ENCODE data around the gene LHX3. TPM values are rescaled to one million over a fixed set of nuclear protein-coding genes. Genes with fewer than 3 reads are reported as not detected.

LHX3 gene
- total RNA-seq, 1 experiment from 2014 or later, result not detected

DNA sequence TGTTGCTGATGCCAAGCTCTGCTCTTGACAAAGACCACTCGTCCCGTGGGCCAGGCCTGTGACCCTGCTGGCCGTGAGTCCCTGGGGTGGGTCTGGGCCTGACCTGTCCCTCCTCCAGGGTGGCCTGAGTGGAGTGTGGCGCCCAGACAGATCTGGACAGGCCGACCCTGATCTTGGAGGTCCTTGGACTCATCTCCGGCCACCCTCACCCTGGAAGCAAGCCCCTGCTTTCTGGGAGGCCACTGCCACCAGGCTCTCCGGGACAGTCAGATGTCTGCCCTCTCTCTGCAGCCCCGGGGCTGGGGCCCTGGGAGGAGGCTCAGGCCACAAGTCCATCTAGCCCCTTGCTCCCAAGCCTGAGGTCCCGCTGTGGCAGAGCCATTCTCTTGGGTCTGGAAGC is 55.1 kb downstream of the LHX3 start:
- H3K4me1 ChIP-seq (ENCODE audit: insufficient read depth, low read length), result no peaks in the 10 kb centered on the region
- POLR2A ChIA-PET (ENCODE audit: unreplicated experiment), result no interaction called here
- no peaks in the 10 kb centered on the region for H3K9me2 ChIP-seq (replicated peaks; ENCODE audit: low read length)
- DNase-seq, result no peak
- no peak for TF ChIP-seq EZH2phosphoT487 (IDR thresholded peaks at IDR 0.05; ENCODE audit: borderline replicate concordance, low read length)
- TF ChIP-seq, protein P1, sequence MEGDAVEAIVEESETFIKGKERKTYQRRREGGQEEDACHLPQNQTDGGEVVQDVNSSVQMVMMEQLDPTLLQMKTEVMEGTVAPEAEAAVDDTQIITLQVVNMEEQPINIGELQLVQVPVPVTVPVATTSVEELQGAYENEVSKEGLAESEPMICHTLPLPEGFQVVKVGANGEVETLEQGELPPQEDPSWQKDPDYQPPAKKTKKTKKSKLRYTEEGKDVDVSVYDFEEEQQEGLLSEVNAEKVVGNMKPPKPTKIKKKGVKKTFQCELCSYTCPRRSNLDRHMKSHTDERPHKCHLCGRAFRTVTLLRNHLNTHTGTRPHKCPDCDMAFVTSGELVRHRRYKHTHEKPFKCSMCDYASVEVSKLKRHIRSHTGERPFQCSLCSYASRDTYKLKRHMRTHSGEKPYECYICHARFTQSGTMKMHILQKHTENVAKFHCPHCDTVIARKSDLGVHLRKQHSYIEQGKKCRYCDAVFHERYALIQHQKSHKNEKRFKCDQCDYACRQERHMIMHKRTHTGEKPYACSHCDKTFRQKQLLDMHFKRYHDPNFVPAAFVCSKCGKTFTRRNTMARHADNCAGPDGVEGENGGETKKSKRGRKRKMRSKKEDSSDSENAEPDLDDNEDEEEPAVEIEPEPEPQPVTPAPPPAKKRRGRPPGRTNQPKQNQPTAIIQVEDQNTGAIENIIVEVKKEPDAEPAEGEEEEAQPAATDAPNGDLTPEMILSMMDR (conservative IDR thresholded peaks at IDR 0.05; ENCODE audit: low read depth, low read length), result no peak
- no peak for TF ChIP-seq EZH2 (IDR thresholded peaks at IDR 0.05; ENCODE audit: low read length, unreplicated experiment)
- CTCF ChIA-PET, result no interaction called here
- BruUV-seq (replicated peaks), result no TSS peak
- H4K20me1 ChIP-seq (ENCODE audit: low read length), result no peaks in the 10 kb centered on the region
- no peaks in the 10 kb centered on the region for H3K9me3 ChIP-seq (ENCODE audit: low read length)
- no peak overlapping the region for H3K4me2 ChIP-seq (ENCODE audit: low read length)
- no peaks in the 10 kb centered on the region for H3K36me3 ChIP-seq (ENCODE audit: low read depth, low read length)
- no peak overlapping the region for H3K27ac ChIP-seq (ENCODE audit: low read length)
- H3K9ac ChIP-seq (ENCODE audit: low read length), result no peak overlapping the region
- no peak overlapping the region for H3K4me3 ChIP-seq (ENCODE audit: low read length)
- no peaks in the 10 kb centered on the region for H3F3A ChIP-seq (ENCODE audit: low read length, unreplicated experiment)
- no peak overlapping the region for H2AFZ ChIP-seq (ENCODE audit: low read length)
- ATAC-seq, result no peak
- H3K27me3 ChIP-seq (ENCODE audit: low read length), result no peaks in the 10 kb centered on the region
- H3K79me2 ChIP-seq (ENCODE audit: low read length), result no peaks in the 10 kb centered on the region
- intact Hi-C loops (cut with micrococcal nuclease), result no loop called here

DNA sequence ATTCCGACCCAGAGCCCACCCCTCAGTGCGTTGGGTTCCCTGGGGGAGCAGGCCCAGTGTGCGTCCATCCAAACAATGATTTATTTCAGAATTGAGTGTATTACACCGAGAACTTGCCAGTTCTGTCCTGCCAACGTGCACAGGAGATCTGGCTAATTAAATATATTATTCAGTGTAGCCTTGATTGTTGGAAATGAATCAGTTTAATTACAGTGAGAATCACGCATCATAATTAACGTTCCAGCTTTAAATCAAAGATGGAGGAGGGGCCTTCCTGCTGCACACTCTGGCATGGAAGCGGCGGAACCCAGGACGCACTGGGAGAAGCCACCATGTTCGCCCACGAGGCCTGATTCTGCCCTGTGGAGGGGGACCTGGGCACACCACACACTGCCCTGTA is 55.6 kb downstream of the LHX3 start:
- no peak for ATAC-seq
- BruUV-seq (replicated peaks), result no TSS peak
- Histone ChIP-seq H4K20me1 (ENCODE audit: low read length) (no peaks in the 10 kb centered on the region), H3K4me1 (ENCODE audit: insufficient read depth, low read length) (no peaks in the 10 kb centered on the region), H3K9me2 (replicated peaks; ENCODE audit: low read length) (no peaks in the 10 kb centered on the region), H3K9ac (ENCODE audit: low read length) (no peak overlapping the region), H3K9me3 (ENCODE audit: low read length) (no peaks in the 10 kb centered on the region), H3K79me2 (ENCODE audit: low read length) (no peaks in the 10 kb centered on the region), H3K36me3 (ENCODE audit: low read depth, low read length) (no peaks in the 10 kb centered on the region), H3K27me3 (ENCODE audit: low read length) (no peaks in the 10 kb centered on the region), H3K4me2 (ENCODE audit: low read length) (no peak overlapping the region), H3F3A (ENCODE audit: low read length, unreplicated experiment) (no peaks in the 10 kb centered on the region), H3K4me3 (ENCODE audit: low read length) (no peak overlapping the region), H3K27ac (ENCODE audit: low read length) (no peak overlapping the region), H2AFZ (ENCODE audit: low read length) (no peak overlapping the region)
- DNase-seq, result no peak
- TF ChIP-seq EZH2 (IDR thresholded peaks at IDR 0.05; ENCODE audit: low read length, unreplicated experiment), result no peak
- TF ChIP-seq, protein P1 (conservative IDR thresholded peaks at IDR 0.05; ENCODE audit: low read depth, low read length), result no peak
- no peak for TF ChIP-seq EZH2phosphoT487 (IDR thresholded peaks at IDR 0.05; ENCODE audit: borderline replicate concordance, low read length)
- intact Hi-C loops (cut with micrococcal nuclease), result no loop called here
- CTCF ChIA-PET, result no interaction called here
- POLR2A ChIA-PET (ENCODE audit: unreplicated experiment), result no interaction called here

DNA sequence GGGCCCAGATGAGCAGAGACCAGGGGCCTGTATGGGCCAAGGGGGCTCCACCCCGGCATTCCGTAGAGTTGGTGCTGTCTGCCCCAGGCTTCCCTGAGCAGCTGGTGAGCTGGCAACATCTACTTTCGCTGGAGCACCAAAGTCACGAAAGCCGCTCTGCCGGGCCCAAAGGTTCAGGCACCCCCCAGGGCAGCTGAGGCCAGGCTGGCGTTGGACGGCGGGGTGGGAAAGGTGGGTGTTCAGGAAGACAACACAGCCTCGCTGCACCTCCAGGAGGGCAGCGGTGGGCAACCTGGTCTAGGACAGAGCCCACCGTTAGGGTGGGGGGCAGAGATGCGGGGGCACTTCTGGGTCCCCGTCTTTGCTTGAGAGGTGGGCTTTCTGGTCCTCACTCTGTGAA is 56.2 kb downstream of the LHX3 start:
- ChIA-PET CTCF (no interaction called here), POLR2A (ENCODE audit: unreplicated experiment) (no interaction called here)
- Histone ChIP-seq H3K4me1 (ENCODE audit: insufficient read depth, low read length) (no peaks in the 10 kb centered on the region), H3K27me3 (ENCODE audit: low read length) (no peaks in the 10 kb centered on the region), H3K4me2 (ENCODE audit: low read length) (no peak overlapping the region), H3K4me3 (ENCODE audit: low read length) (no peak overlapping the region), H3K9me3 (ENCODE audit: low read length) (no peaks in the 10 kb centered on the region), H3K9ac (ENCODE audit: low read length) (no peak overlapping the region), H3F3A (ENCODE audit: low read length, unreplicated experiment) (no peaks in the 10 kb centered on the region), H3K36me3 (ENCODE audit: low read depth, low read length) (no peaks in the 10 kb centered on the region), H3K27ac (ENCODE audit: low read length) (no peak overlapping the region), H4K20me1 (ENCODE audit: low read length) (no peaks in the 10 kb centered on the region), H3K9me2 (replicated peaks; ENCODE audit: low read length) (no peaks in the 10 kb centered on the region), H3K79me2 (ENCODE audit: low read length) (no peaks in the 10 kb centered on the region), H2AFZ (ENCODE audit: low read length) (no peak overlapping the region)
- intact Hi-C loops (cut with micrococcal nuclease), result no loop called here
- BruUV-seq (replicated peaks), result no TSS peak
- DNase-seq (no peak), ATAC-seq (no peak)
- no peak for TF ChIP-seq EZH2phosphoT487 (IDR thresholded peaks at IDR 0.05; ENCODE audit: borderline replicate concordance, low read length)
- no peak for TF ChIP-seq EZH2 (IDR thresholded peaks at IDR 0.05; ENCODE audit: low read length, unreplicated experiment)
- TF ChIP-seq, protein P1 (conservative IDR thresholded peaks at IDR 0.05; ENCODE audit: low read depth, low read length), result no peak
